Muscle layer of colon (tissue), 2 donors: ENCODE results near the gene TREM1.

Experiments
- H3K27ac ChIP-seq: one replicate; pipeline ENCODE4 v1.7.0; 2013; ENCODE audit warnings: low read depth, mild to moderate bottlenecking, low read length, moderate library complexity
- H3K27me3 ChIP-seq, 2 donors: one replicate each; pipeline ENCODE4 v1.7.0; 2013; ENCODE audit warnings: low read length in 2 of 2, mild to moderate bottlenecking in 2 of 2; ENCODE audit not compliant: insufficient read depth in 2 of 2, control insufficient read depth in 1 of 2
- H3K36me3 ChIP-seq: one replicate; pipeline ENCODE4 v1.7.0; 2013; ENCODE audit warnings: mild to moderate bottlenecking, low read length; ENCODE audit not compliant: insufficient read depth
- H3K4me1 ChIP-seq: one replicate; pipeline ENCODE4 v1.7.0; 2013; ENCODE audit warnings: mild to moderate bottlenecking, low read length; ENCODE audit not compliant: insufficient read depth
- H3K4me3 ChIP-seq, 2 donors: one replicate each; pipeline ENCODE4 v1.7.0; 2013; ENCODE audit warnings: low read length in 2 of 2, low read depth in 1 of 2, mild to moderate bottlenecking in 1 of 2, moderate library complexity in 1 of 2
- H3K9ac ChIP-seq: one replicate; pipeline ENCODE4 v1.7.0; 2013; ENCODE audit warnings: low read length
- H3K9me3 ChIP-seq: one replicate; pipeline ENCODE4 v1.7.0; 2013; ENCODE audit warnings: mild to moderate bottlenecking, low read length
- donor health status: abdominal sarcoma.
- donor health status: Adenocarcinoma of cecum.

The TREM1 gene

DNA sequence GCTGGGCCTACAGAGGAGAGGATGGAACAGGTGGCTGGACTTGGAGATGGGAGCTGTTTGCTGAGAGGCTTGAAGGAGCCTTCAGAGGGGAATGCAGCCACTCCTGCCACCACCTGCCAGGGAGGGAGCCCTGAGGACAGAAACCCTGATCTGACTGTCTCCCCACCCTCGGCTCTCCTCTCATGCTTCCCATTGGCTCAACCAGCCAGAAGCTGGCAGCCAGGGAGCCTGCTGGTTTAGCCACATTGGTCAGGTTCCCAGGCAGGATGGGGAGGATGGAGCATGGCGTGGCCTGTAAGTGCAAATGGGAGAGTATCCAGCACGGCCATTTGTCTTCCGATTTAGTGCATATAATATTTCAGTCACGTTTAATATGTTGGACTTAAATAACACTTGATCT lies 12.8 kb downstream of the TREM1 start:
- no peaks in the 10 kb centered on the region for H3K36me3 ChIP-seq
- no peak overlapping the region for H3K4me3 ChIP-seq
- no peak overlapping the region for H3K27ac ChIP-seq
- H3K9me3 ChIP-seq = no peaks in the 10 kb centered on the region
- no peaks in the 10 kb centered on the region for H3K27me3 ChIP-seq
- H3K4me1 ChIP-seq = no peaks in the 10 kb centered on the region
- H3K9ac ChIP-seq = no peak overlapping the region

DNA sequence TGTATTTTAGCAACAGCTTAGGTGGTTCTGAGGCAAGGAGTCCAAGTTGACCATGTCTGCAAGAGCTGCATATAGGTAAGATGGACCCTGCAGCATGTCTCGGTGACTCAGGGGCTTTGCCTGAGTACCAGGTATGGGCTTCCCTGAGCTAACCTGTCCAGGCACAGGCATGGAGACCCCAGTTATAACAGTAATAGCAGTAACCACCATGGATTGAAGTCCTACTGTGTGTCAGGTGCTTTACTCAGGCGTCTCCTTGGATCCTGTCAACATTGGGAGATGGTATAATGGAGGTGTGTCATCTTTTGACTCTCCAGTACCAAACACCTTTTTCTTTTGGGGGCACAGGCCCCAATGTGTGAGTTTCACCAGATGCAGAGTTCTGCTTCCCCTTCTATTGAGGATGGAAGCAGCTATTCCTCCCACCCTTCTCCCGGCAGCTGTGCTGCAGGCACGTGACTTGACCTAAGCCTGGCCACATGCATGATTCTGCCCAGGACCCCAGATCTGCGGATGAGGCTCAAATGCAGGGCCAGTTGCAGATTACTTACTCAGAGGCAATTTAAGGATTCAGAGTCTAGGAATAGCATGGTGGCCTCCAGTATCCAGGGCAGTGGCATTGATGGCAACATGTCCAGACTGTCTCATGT lies 13.8 kb downstream of the TREM1 start:
- Histone ChIP-seq H3K9ac (no peak overlapping the region), H3K4me1 (no peaks in the 10 kb centered on the region), H3K27ac (no peak overlapping the region), H3K36me3 (no peaks in the 10 kb centered on the region), H3K4me3 (no peak overlapping the region), H3K27me3 (no peaks in the 10 kb centered on the region), H3K9me3 (no peaks in the 10 kb centered on the region)

DNA sequence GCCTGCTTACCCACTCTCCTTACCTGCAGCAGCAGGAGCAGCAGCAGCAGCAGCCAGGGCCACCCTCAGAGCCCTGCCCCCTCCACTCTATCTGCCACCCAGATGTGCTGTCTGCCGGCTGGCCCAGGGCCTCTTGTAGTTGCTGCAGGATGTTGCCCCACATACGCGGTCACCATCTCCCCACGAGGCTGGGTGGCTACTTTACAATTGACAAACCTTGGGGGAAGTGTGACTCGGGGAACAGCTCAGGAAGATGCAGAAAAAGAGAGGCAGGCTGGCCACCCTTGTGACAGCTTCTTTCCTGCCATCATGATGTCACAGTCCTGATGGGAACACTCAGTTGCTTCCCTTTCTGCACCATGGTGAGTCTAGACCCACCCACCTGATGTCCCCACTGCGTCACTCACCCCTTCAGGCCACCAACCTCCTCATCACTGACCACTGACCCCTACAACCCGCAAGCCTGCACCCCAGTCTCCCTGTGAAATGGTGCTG lies 14.5 kb downstream of the TREM1 start:
- Histone ChIP-seq H3K27ac (no peak overlapping the region), H3K9me3 (no peaks in the 10 kb centered on the region)

DNA sequence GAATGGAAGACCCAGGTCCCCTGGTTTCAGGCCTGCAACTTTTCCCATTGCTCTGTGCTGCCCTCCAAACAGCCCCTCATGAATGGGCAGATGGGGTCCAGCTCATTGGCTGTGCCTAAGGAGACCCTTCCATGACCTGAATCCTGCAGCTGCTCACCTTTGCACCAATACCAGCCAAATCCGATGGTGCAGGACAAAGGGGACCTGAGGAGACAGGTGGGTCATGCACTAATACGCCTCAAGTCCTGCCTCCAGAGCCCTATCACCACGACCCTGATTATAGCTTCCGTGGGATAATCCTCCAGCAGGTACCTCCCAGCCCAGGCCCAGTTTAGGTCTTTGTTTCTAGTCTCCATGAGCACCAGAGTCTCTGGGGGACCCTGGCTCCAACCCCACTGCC lies 16.8 kb downstream of the TREM1 start:
- Histone ChIP-seq H3K36me3 (no peaks in the 10 kb centered on the region), H3K27ac (no peak overlapping the region), H3K4me1 (no peaks in the 10 kb centered on the region)

More for the DNA sequence above, 14.5 kb downstream of the TREM1 start:
- H3K4me3 ChIP-seq = no peak overlapping the region
- no peak overlapping the region for H3K9ac ChIP-seq
- H3K36me3 ChIP-seq = no peaks in the 10 kb centered on the region
- H3K27me3 ChIP-seq = no peaks in the 10 kb centered on the region
- no peaks in the 10 kb centered on the region for H3K4me1 ChIP-seq

DNA sequence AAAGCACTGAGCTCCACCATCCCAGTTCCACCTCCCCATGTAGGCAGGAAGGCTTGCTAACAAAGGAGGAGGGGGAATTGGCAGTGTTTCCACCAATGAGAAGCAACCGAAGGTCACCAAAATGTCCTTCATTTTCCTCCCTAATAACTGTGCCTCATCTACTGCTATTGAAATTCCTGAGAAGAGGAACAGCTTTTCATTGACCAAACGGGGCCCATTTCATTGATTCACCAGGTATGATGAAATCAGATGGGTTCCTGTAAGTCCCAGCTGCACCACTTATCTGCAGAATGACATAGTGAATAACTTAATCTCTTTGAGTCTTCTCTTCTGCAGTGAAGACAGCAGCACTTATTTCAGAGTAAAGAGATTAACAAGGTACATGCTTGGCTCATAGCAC lies 17.3 kb downstream of the TREM1 start:
- Histone ChIP-seq H3K9me3 (no peaks in the 10 kb centered on the region), H3K36me3 (no peaks in the 10 kb centered on the region), H3K27ac (no peak overlapping the region), H3K4me1 (no peaks in the 10 kb centered on the region), H3K27me3 (no peaks in the 10 kb centered on the region), H3K4me3 (no peak overlapping the region), H3K9ac (no peak overlapping the region)

More for the DNA sequence above, 16.8 kb downstream of the TREM1 start:
- H3K27me3 ChIP-seq = no peaks in the 10 kb centered on the region
- H3K9ac ChIP-seq = no peak overlapping the region
- H3K9me3 ChIP-seq = no peaks in the 10 kb centered on the region
- no peak overlapping the region for H3K4me3 ChIP-seq

DNA sequence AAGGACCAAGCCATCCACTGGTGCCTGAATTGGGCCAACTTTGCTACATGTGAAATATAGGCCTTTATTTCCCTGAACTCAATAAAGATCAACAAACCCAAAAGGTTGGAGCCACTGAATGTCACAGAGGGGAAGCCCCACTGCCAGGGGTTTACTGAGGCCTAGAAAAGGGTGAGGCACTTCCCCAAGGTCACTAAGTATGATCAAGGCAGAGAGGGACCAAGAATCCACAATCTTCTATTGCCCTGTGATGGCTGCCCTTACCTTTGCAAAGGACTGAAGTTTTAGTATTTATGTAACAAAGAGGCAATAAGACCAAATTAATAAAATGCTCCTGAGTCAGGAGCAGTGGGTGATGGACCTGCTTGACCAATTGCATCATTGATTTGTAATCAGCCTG lies 18.0 kb downstream of the TREM1 start:
- H3K27me3 ChIP-seq = no peaks in the 10 kb centered on the region
- no peak overlapping the region for H3K9ac ChIP-seq
- H3K4me1 ChIP-seq = no peaks in the 10 kb centered on the region
- H3K36me3 ChIP-seq = no peaks in the 10 kb centered on the region
- no peak overlapping the region for H3K27ac ChIP-seq
- no peaks in the 10 kb centered on the region for H3K9me3 ChIP-seq
- no peak overlapping the region for H3K4me3 ChIP-seq

DNA sequence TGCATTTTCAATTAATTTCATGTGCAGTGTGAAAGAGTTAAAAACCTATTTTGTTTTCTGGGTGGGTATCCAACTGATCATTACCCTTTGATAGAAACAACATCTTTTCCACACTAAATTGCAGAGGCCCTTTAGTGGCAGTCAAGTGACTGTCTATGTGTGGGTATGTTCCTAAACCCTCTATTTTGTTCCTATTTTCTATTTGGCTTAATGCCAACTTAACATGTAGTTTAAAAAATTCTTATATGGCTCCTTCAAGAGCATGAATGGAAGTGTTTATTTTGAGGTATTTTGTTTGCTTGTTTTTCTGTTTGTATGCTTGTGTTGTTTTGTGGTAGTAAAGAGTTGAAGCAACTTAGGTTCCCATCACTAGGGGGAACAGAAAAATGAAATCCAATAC lies 19.9 kb downstream of the TREM1 start:
- H3K4me1 ChIP-seq = no peaks in the 10 kb centered on the region
- no peak overlapping the region for H3K27ac ChIP-seq
- H3K36me3 ChIP-seq = no peaks in the 10 kb centered on the region
- H3K27me3 ChIP-seq = no peaks in the 10 kb centered on the region
- H3K4me3 ChIP-seq = no peak overlapping the region
- H3K9me3 ChIP-seq = peaks cover 1% of the 10 kb centered on the region
- no peak overlapping the region for H3K9ac ChIP-seq

DNA sequence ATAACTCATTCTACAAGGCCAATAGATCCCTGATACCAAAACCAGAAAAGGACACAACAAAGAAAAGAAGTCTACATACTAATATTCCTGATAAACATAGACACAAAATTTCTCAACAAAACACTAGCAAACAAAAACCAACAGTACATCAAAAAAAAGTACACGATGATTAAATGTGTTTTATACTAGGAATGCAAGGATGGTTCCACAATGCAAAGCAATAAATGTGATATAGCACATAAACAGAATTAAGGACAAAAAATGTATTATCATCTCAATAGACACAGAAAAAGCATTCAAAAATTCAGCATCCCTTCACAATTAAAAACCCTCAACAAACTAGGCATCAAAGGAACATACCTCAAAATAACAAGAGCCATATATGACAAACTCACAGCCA lies 23.2 kb downstream of the TREM1 start:
- Histone ChIP-seq H3K27ac (no peak overlapping the region), H3K4me3 (no peak overlapping the region), H3K9me3 (peaks cover 5% of the 10 kb centered on the region), H3K4me1 (no peaks in the 10 kb centered on the region), H3K36me3 (no peaks in the 10 kb centered on the region), H3K9ac (no peak overlapping the region), H3K27me3 (no peaks in the 10 kb centered on the region)

DNA sequence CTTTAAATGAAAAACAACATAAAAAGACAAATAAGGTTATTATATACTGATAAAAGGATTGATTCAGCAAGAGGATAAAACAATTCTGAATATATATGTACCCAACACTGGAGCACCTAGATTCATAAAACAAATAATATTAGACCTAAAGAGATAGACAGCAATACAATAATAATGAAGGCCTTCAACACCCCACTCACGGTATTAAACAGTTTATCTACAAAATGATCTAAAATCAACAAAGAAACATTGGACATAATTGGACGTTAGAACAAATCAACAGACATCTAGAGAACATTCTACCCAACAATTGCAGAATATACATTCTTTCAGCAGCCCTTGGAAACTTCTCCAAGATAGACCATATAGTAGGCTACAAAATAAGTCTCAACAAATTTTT lies 24.1 kb downstream of the TREM1 start:
- Histone ChIP-seq H3K27me3 (no peaks in the 10 kb centered on the region), H3K36me3 (no peaks in the 10 kb centered on the region)

DNA sequence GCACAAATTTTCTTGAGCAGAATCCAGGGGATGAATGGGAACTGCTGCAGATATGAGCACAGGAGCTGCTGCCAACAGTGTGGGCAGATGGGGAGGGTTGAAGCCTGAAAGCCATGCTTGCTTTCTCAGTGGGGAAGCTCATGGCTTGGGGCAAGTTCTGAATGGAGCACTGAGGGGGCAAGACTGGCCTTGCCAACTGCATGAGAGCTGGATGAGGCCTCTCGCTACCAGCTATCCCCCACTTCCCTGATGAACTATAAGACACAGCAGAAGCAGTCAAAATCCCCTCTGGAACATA lies 28.3 kb downstream of the TREM1 start:
- Histone ChIP-seq H3K9ac (no peak overlapping the region), H3K4me1 (peaks cover 11% of the 10 kb centered on the region), H3K27ac (no peak overlapping the region), H3K4me3 (no peak overlapping the region), H3K9me3 (peaks cover 5% of the 10 kb centered on the region), H3K36me3 (no peaks in the 10 kb centered on the region), H3K27me3 (no peaks in the 10 kb centered on the region)

More for the DNA sequence above, 24.1 kb downstream of the TREM1 start:
- Histone ChIP-seq H3K9ac (no peak overlapping the region), H3K4me1 (peaks cover under 1% of the 10 kb centered on the region), H3K4me3 (no peak overlapping the region), H3K9me3 (peaks cover 5% of the 10 kb centered on the region), H3K27ac (no peak overlapping the region)

DNA sequence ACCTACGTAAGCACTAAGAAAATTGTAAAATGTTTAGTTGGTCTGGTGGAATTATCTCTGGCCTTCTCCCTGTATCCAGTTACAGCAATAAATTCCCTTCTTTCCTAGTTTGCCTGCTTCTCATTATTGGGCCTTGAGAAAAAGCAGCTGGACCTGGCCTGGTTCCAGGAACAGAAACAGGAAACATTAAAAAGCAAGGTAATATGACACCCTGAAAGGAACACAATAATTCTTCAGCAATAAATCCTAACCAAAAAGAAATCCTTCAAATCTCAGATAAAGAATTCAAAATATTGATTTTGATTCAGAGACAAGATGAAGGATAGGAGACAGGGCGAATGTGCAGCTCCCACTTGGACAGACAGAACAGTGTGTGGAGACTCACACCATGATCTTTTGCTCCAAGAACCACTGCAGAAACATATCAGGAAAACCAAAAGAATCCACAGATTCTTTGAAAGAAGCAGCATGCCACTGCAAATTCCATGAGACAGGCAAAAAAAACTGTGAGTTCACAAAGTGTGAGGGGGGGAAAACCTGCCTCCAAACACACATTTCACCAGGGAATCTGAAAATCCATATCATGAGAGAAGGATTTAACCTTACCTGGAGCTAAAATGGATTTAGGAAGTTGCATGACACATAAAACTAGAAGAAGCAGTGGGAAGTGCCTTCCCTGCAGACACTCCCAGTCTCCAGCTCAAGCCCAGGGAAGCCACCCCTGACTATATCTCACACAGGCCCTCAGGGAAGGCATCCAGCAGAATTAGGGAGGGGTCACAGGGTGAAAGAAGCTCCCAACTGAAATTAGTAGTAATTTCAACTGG lies 28.9 kb downstream of the TREM1 start:
- peaks cover 5% of the 10 kb centered on the region for H3K9me3 ChIP-seq
- no peaks in the 10 kb centered on the region for H3K36me3 ChIP-seq
- H3K4me1 ChIP-seq = peaks cover 11% of the 10 kb centered on the region
- H3K9ac ChIP-seq = no peak overlapping the region
- H3K4me3 ChIP-seq = no peak overlapping the region
- no peak overlapping the region for H3K27ac ChIP-seq
- no peaks in the 10 kb centered on the region for H3K27me3 ChIP-seq

DNA sequence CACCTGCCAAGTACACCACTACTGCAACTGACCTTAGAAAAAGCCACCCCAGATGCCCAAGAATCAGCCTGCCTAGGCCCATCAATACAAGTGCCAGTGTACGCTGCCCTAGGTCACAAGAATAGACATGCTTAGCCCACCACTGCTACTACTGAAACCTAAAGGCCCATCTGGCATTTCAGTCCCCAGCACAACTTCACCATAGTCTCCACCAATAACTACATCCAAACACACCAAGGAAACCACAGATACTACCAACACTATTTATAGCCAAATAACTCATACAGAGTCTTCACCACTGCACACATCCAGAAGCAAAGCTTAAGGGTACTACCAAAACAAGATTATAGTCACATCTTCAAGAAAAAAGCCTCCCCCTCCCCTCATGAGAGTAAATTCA lies 30.1 kb downstream of the TREM1 start:
- Histone ChIP-seq H3K27ac (no peak overlapping the region), H3K9ac (no peak overlapping the region), H3K9me3 (peaks cover 2% of the 10 kb centered on the region), H3K4me1 (peaks cover 11% of the 10 kb centered on the region), H3K4me3 (no peak overlapping the region), H3K27me3 (no peaks in the 10 kb centered on the region), H3K36me3 (no peaks in the 10 kb centered on the region)
